ENCODE measurements around the gene FBXL7. TPM values are rescaled to one million over a fixed set of nuclear protein-coding genes. Genes with fewer than 3 reads are reported as not detected.

The FBXL7 gene
- polyA plus RNA-seq, 3 donors, result not detected

DNA sequence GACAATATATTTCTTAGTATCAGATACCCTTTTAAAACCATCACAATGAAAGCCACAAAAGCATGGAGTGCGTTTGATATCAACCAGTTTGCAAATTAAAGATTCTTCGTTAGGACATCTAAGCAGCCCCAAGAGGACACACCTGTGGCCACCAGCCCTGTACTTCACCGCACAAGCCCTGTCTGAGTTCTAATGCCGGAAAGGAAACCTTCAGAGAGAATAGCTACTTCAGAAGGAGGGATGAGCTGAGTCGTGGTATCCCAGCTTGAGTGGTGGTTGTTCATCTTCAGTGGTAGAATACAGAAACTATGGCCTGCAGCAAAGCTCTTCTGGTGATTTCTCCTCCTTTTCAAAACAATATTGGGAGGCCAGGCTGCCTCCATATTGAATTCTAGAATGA, 319.6 kb downstream of the FBXL7 start:
- 100% methylated on average over 1 of the region's 5 CpGs for WGBS (ENCODE audit: insufficient coverage)

DNA sequence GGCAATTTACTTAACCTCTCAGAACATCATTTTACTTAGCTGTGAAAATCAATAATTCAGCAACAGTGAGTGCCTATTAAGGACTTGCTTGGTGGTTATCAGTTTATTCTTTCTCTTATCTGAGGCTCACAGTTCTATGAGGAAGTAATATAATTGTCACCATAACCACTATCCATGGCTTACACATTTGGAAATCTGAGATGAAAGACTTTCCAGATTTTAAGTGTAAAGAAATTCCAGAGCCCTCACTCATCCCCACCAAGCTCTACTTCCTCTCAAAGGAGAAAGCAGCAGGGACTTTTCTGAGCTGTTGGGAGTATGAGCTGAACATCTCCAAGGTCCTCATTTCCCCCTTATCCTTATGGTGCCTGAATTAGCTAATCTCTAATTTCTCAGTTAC, 321.5 kb downstream of the FBXL7 start:
- H3K4me2 ChIP-seq (replicated peaks; ENCODE audit: extremely low read depth, low read length, poor library complexity, severe bottlenecking), result no peak overlapping the region

More for the DNA sequence above, 319.6 kb downstream of the FBXL7 start:
- Histone ChIP-seq H3K9me3 (replicated peaks in 1 of 2; ENCODE audit: control insufficient read depth in 1 of 2, insufficient read depth in 1 of 2, low read length in 2 of 2) (peaks cover 0 to 3% of the 10 kb centered on the region in 2 donors), H3K9ac (ENCODE audit: insufficient read depth, low read length, poor library complexity, severe bottlenecking) (no peak overlapping the region), H3K27ac (ENCODE audit: low read depth in 1 of 2, low read length in 2 of 2) (no peak overlapping the region), H3K4me2 (replicated peaks; ENCODE audit: extremely low read depth, low read length, poor library complexity, severe bottlenecking) (no peak overlapping the region), H3K36me3 (replicated peaks in 1 of 2; ENCODE audit: control insufficient read depth in 1 of 2, insufficient read depth in 2 of 2, low read length in 2 of 2) (no peaks in the 10 kb centered on the region), H3K27me3 (ENCODE audit: control insufficient read depth in 2 of 2, insufficient read depth in 2 of 2, low read length in 2 of 2) (no peaks in the 10 kb centered on the region), H3K79me2 (ENCODE audit: insufficient read depth, low read length) (no peaks in the 10 kb centered on the region), H3K4me3 (replicated peaks in 1 of 3; ENCODE audit: low read depth in 2 of 3, low read length in 3 of 3) (no peak overlapping the region), H4K20me1 (ENCODE audit: insufficient read depth, low read length) (no peaks in the 10 kb centered on the region), H2AFZ (ENCODE audit: insufficient read depth, low read depth, low read length, poor library complexity, severe bottlenecking) (no peak overlapping the region), H3K4me1 (ENCODE audit: control insufficient read depth in 1 of 2, insufficient read depth in 2 of 2, low read length in 2 of 2) (no peaks in the 10 kb centered on the region)
- Mint-ChIP-seq H3K36me3 (no peaks in the 10 kb centered on the region), H3K4me3 (no peak overlapping the region), H3K27me3 (ENCODE audit: low read depth in 3 of 3) (peaks cover 0 to 2% (median 2%) of the 10 kb centered on the region in 3 donors), H3K27ac (no peak overlapping the region), H3K9me3 (peaks cover 0 to 8% (median 0%) of the 10 kb centered on the region in 7 donors), H3K4me1 (no peaks in the 10 kb centered on the region)
- no peak for DNase-seq
- TF ChIP-seq, protein P1, sequence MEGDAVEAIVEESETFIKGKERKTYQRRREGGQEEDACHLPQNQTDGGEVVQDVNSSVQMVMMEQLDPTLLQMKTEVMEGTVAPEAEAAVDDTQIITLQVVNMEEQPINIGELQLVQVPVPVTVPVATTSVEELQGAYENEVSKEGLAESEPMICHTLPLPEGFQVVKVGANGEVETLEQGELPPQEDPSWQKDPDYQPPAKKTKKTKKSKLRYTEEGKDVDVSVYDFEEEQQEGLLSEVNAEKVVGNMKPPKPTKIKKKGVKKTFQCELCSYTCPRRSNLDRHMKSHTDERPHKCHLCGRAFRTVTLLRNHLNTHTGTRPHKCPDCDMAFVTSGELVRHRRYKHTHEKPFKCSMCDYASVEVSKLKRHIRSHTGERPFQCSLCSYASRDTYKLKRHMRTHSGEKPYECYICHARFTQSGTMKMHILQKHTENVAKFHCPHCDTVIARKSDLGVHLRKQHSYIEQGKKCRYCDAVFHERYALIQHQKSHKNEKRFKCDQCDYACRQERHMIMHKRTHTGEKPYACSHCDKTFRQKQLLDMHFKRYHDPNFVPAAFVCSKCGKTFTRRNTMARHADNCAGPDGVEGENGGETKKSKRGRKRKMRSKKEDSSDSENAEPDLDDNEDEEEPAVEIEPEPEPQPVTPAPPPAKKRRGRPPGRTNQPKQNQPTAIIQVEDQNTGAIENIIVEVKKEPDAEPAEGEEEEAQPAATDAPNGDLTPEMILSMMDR (IDR thresholded peaks at IDR 0.05), result no peak
- intact Hi-C loops (cut with micrococcal nuclease), result no loop called here

More for the DNA sequence above, 321.5 kb downstream of the FBXL7 start:
- H3K4me3 ChIP-seq (replicated peaks in 1 of 3; ENCODE audit: low read depth in 2 of 3, low read length in 3 of 3), result no peak overlapping the region
- no peaks in the 10 kb centered on the region for H3K9me3 ChIP-seq (replicated peaks in 1 of 2; ENCODE audit: control insufficient read depth in 1 of 2, insufficient read depth in 1 of 2, low read length in 2 of 2)
- no peaks in the 10 kb centered on the region for H3K36me3 ChIP-seq (replicated peaks in 1 of 2; ENCODE audit: control insufficient read depth in 1 of 2, insufficient read depth in 2 of 2, low read length in 2 of 2)
- Mint-ChIP-seq H3K27ac (no peak overlapping the region), H3K36me3 (no peaks in the 10 kb centered on the region), H3K4me3 (no peak overlapping the region), H3K4me1 (no peaks in the 10 kb centered on the region), H3K27me3 (ENCODE audit: low read depth in 3 of 3) (peaks cover 0 to 2% (median 2%) of the 10 kb centered on the region in 3 donors), H3K9me3 (peaks cover 0 to 8% (median 0%) of the 10 kb centered on the region in 7 donors)
- no peaks in the 10 kb centered on the region for H4K20me1 ChIP-seq (ENCODE audit: insufficient read depth, low read length)
- H3K79me2 ChIP-seq (ENCODE audit: insufficient read depth, low read length), result no peaks in the 10 kb centered on the region
- intact Hi-C loops (cut with micrococcal nuclease), result no loop called here
- H3K27me3 ChIP-seq (ENCODE audit: control insufficient read depth in 2 of 2, insufficient read depth in 2 of 2, low read length in 2 of 2), result no peaks in the 10 kb centered on the region
- no peak overlapping the region for H2AFZ ChIP-seq (ENCODE audit: insufficient read depth, low read depth, low read length, poor library complexity, severe bottlenecking)
- no peak overlapping the region for H3K9ac ChIP-seq (ENCODE audit: insufficient read depth, low read length, poor library complexity, severe bottlenecking)
- DNase-seq, result no peak
- H3K4me1 ChIP-seq (ENCODE audit: control insufficient read depth in 1 of 2, insufficient read depth in 2 of 2, low read length in 2 of 2), result no peaks in the 10 kb centered on the region
- TF ChIP-seq, protein P1 (IDR thresholded peaks at IDR 0.05), result no peak
- no peak overlapping the region for H3K27ac ChIP-seq (ENCODE audit: low read depth in 1 of 2, low read length in 2 of 2)

Data from CD14-positive monocyte (primary cell).